A172 (cell line): ENCODE measurements around the gene SBF1. TPM values are rescaled to one million over a fixed set of nuclear protein-coding genes. Genes with fewer than 3 reads are reported as not detected.

Experiments used
- DNase-seq: peaks from one replicate; pipeline ENCODE4 v3.0.0-alpha.2; 2015; ENCODE audit warnings: low spot score
- total RNA-seq: library from RNA; depleted of rRNA; stranded (reverse); fragments of >200 nt; shearing (Covaris generic); gene quantifications from 2 replicates; pipeline ENCODE4 v1.2.3, GENCODE V29; 2014

SBF1 gene
- total RNA-seq, 1 experiment from 2014 or later: 48.2 TPM

DNA sequence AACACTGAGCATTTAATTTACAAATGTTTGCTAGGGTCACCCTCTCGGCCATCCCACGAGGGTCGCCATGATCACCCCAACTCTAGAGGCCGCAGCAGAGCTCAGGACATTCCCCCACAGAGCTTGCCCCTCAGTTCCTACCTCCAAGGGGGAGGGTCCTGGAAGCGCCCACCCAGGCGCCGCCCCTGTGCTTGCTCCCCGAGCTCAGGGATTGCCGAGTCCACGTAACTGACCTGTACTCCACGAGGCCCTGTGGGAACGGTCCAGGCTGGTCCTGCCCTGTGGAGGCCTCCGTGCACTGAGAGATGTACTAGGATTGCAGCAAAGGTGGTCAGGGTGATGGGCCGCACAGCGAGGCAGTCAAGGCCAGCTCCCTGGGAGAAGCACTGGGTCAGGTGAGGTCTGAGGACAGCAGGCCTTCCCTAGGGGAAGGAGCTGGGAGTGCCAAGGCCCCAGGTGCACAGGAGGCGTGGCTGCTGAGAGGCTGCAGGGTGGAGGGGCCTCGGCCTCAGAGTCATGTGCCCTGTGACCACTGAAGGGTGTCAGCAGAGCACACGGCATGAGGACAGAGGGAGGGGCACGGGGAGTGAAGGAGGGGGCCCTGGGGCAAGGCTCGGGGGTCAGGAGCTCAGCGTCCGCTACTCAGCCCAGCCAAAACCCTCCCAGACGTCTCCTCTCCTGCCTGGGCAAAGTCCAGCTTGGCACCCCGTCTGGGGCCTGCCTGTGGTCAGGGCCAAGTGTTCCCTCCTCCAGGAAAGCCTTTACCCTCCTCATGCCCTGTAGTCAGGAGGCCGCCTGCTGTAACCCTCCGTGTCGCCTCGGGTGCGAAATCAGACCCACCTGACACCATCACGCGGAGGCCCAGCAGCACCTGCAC, 9.4 kb upstream of the SBF1 start:
- no peak for DNase-seq

- DNase-seq: no peak
Observed at GRCh38 chr22:50483556-50483955, 8.7 kb upstream of the SBF1 start.

DNA sequence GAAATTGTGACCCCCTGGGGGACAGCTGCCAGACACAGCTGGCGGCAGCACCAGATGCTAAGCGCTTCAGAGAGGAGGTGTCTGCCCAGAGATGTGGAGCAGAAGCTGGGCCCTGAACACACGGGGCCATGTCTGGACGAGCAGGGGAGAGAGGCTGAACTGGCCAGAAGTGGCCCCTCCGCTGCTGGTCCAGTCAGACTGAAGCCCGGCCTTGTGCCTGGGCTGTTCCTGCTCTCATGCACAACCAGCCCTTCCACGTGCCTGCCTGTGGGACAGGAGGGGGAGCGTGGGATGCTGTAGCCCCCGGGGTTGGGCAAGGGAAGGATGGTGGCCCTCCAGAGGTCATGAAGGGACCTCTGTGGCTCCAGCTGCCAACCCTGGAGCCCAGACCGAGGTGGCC, 8.3 kb upstream of the SBF1 start:
- no peak for DNase-seq

- no peak for DNase-seq
Observed at GRCh38 chr22:50482107-50483074, 7.6 kb upstream of the SBF1 start.

DNA sequence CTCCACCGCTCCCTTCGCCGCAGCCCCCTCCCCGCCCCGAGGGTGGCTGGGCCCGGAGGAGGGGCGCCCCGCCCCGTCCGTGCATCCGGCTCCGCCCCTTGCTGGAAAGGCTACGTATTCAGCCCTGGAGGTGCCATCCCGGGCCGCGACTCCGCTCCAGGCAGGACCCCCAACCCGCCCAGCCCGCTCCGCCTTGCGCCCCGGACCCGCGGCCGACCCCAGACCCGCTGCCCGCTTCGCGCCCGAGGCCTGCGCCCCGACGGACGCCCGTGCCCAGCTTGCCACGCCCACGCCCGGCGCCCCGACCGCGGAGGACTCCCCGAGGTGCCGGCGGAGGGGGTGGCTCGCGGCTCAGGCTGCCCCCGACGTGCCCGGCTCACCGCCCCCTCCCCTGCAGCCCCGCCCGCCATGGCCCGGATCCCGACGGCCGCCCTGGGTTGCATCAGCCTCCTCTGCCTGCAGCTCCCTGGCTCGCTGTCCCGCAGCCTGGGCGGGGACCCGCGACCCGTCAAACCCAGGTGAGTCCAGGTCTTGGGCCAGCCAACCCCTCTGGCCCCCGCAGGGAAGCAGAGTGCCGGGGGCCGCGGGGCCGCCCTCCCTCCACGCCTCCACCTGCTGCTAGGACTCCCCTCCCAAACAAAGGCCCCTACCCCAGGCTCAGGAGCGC, 6.7 kb upstream of the SBF1 start, which contains the start of gene ADM2:
TSS of gene ADM2 (plus strand) at position 104 of the 667 bp plus-strand sequence. CDS start at position 409, 305 bp downstream.
- no peak for DNase-seq

DNA sequence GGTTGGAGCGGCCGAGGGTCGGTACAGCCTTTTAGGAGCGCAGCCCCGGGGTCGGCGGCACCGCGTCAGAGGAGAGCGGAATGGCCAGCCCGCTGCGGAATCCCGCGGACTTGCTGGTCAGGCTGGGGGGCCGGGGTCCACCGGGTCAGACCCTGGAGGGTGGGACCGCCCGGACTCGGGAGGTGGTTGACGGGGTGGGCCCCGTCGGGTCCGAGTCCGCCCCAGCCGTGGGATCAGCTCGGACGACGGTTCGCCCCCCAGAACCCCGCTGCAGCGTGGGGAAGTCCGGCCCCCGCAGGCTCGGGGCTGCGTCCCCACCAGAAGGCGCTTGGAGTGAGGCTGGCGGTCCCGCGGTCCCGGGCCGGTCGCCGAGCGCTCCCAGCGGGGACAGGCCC, 6.2 kb upstream of the SBF1 start:
- DNase-seq: no peak

DNA sequence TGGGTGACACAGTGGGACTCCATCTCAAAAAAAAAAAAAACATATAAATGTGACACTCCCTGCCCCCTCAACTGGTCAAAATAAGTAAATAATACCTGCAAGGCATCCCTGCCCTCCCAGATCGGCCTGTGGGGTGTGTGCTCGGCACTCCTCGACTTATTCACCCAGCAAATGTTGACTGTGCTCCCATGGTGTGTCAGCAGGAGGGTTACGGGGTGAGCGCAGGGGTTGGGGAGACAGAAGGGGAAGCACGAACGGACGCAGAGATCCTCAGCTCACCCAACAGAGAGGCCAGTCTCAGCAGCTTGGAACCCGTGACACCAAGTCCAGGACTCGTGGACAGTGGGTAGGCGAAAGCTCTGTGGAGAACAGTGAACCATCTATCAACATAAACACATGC, 4.9 kb upstream of the SBF1 start:
- DNase-seq: no peak

DNA sequence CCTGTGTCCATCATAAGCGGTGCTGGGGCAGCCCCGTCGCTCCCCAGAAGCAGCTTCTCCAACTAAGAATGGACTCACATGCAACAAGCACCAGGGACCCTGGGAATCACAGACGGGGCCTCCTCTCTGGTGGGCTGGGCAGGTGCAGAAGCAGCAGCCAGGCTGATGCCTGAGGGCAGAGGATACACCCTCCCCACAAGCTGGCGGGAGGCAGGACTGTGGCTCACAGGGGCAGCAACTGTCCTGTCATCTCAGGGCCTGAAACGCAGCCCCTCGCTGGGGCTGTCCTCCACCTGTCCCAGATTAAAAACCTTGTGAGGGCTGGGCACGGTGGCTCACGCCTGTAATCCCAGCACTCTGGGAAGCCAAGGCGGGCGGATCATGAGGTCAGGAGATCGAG, 3.1 kb upstream of the SBF1 start:
- no peak for DNase-seq

DNA sequence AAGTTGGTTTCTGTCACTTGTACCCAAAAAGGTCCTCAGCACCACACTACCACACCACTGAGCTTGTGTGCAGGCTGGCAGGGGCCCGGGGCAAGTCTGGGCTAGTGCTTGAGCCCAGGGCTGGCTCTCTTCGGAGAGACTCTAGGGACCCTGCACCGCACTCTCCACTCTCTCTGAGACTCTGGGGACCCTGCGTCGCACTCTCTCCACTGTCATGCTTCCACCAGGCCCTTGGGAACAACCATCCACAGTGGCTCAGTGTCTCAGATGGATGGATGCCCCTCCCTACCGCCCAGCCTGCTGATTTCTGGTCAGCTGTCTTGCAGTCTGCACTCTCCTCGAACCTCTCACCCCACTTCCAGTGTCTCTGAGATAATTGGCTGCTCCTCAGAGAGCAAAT, 2.0 kb upstream of the SBF1 start:
- DNase-seq: no peak

DNA sequence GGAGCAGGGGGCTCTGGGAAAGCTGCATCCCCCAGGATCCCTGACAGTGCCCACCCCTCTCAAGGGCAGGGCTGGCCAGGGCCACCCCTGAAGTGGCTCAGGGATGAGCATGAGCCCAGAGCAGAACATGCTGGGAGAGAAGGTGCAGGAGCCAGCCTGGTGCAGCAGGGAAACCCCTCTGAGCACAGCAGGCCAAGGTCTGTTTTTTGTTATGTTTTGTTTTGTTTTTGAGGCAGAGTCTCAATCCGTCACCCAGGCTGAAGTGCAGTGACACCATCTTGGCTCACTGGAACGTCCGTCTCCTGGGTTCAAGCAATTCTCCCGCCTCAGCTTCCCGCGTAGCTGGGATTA, 792 bp upstream of the SBF1 start:
- DNase-seq: no peak

DNA sequence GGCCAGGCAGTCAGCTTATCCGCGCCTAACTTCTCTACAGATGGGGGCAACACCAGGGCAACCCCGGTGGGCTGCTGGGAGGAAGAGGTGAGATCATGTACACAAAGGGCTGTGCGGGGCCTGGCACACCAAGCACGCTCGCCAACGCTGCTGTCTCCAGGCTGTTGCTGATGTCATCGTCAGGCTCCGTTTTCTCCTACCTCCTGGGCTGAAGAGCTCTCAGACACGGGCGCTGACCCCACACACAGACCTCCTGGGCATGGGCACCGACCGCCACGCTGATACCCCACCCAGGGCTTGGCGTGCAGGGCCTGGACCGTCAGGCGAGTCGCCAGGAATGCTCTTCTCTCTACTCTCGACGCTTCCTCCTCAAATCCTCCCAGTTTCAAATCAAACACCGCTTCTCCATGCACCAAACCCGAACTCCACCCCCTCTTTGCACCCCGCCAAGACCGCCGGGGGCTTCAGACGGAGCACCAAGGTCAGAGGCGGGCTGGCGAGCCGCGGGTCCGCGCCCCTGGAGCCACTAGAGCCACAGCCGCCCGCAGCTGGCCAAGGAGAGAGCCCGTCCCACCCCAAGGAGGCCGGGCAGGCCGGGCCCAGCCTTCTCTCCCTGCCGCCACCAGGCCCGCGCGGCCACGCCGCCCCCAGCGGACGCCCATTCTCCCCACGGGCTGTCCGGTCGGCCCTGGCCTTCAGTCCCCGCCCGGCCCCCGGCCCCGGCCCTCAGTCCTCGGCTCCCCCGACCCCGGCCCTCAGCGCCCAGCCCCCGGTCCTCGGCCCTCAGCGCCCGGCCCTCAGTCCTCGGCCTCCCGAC, 772 bp downstream of the SBF1 start:
- no peak for DNase-seq

GRCh38 chr22:50473088-50473487, 1.7 kb downstream of the SBF1 start:
- DNase-seq: no peak

DNA sequence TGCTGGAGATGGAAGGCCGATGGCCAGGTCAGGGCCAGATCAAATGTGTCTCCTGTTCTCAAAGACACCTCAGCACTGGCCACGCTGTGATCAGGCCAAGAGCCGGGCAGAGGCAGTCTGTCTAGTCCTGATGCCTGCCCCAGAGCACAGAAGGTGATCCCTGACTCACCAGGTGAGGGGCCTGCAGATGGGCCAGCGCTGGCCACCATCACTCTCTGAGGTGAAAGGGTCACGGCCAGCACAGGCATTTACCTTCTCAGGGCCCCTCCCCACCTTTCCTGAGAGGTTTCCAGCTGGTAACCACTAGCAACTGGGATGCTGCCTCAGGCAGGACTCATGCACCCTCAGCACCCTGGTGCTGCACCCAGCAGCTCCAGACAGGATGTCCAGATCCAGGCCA, 2.9 kb downstream of the SBF1 start:
- no peak for DNase-seq

DNA sequence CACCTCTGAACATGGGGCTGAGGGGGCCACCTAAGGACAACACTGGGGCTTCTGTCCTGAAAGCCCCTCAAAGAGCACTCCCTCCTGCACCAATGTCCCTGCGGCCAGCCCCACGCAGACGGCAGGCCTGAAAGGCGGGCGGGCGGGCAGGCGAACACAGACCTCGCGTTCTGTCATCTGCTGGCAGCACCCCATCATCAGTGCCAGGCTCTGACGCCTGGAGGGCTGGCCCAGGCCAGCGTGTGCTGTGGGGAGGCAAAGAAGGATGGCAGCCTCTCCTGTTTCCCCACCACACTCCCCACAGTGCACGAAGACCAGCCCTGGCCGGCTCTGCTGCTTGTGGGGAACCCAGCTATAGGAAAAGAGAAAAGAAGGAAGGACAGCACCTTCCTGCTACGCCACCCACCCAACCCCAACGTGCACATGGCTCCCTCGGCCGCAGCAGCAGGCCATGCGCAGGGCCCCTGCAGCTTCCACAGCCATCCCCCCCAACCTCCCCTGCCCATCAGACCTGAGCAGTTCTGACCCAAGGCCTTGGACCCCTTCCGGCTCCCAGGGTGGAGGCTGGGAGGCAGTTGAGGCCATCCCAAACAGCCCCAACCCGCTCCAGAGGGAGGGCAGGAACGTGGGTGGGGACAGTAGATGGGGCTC, 3.5 kb downstream of the SBF1 start:
- DNase-seq: no peak

DNA sequence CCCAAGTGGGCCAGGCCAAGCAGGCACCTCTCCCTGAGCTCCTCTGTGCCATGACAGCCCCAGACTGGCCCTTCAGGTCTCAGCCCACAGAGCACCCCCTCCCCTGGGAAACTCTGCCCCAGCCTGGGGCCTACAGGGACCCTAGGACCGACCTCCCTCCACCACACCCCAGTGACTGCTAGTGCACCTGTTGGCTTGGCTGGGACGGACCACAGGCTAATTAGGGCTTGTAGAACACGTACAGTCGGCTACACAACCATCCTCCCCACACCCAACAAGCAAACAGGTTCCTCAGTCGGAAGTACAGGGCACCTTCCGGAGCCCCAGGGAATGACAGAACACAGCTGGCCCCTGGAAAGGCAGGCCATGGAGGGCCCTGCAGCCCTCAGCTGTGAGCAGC, 4.3 kb downstream of the SBF1 start:
- DNase-seq: no peak

- peak; percentile 86 for DNase-seq
Observed at GRCh38 chr22:50469377-50470305, 5.2 kb downstream of the SBF1 start.

- no peak for DNase-seq
Observed at GRCh38 chr22:50468626-50469025, 6.2 kb downstream of the SBF1 start.

DNA sequence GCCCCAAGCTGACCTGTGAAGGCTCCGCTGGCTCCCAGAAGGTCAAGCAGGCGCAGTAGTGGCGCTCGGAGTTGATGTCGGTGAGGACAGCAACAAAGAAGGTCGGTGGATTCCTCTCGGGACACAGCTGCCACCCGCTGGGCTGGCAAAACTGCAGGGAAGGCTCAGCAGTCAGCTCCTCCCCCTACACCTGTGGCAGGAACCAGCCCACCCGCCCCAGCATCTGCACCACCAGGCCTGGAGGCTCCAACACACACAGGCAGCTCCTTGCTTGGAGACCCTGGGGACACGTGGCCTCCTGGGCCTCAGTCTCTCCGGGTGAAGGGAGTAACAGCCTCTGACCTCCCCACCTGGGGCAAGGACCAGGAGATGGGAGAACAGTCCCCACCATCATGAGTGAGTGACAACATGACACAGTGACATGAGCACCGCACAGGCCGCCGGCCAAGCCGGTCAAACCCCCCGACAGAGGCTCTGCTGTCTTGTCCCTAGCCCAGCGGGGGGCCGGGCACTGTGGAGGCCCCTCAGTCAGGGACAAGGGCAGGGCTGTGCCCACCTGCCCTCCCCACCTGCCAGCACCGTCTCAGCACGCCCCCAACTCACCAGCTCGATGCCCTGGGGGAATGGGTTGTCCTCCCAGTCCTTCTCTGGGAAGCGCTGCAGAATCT, 6.9 kb downstream of the SBF1 start:
- DNase-seq: no peak

GRCh38 chr22:50467341-50467740, 7.5 kb downstream of the SBF1 start:
- no peak for DNase-seq
